HepG2 (cell line): ENCODE data around the gene LILRB5. TPM values are rescaled to one million over a fixed set of nuclear protein-coding genes. Genes with fewer than 3 reads are reported as not detected.

ENCODE experiments used
- CHD2 ChIP-seq: IDR thresholded peaks from 2 replicates; pipeline ENCODE4 v1.6.1; 2011; ENCODE audit warnings: low read depth, low read length, improper control_type of control experiment
- IRF2 ChIP-seq: IDR thresholded peaks from 2 replicates; pipeline ENCODE4 v1.6.1; 2018; ENCODE audit warnings: missing genetic modification reagents, missing compliant biosample characterization
- NCOR1 ChIP-seq: fragments of 200-600 bp; sonication (generic); IDR thresholded peaks from 2 replicates; pipeline ENCODE4 v1.7.0; 2017; ENCODE audit warnings: antibody characterized with exemption, low read length, borderline replicate concordance
- SETDB1 ChIP-seq: sonication (generic); formaldehyde crosslinking; IDR thresholded peaks from 2 replicates; pipeline ENCODE4 v1.5.1; 2020; ENCODE audit warnings: missing genetic modification reagents, mild to moderate bottlenecking, borderline replicate concordance
- TAF1 ChIP-seq: sonication (generic); formaldehyde crosslinking; IDR thresholded peaks from 2 replicates; pipeline ENCODE4 v1.4.0; 2020; ENCODE audit warnings: missing genetic modification reagents
- TGIF2 ChIP-seq: IDR thresholded peaks from 2 replicates; pipeline ENCODE4 v1.6.1; 2016; ENCODE audit warnings: control low read depth, missing compliant biosample characterization
- ZEB1 ChIP-seq: IDR thresholded peaks from 2 replicates; pipeline ENCODE4 v1.6.1; 2012; ENCODE audit warnings: mild to moderate bottlenecking, low read depth, inconsistent platforms; ENCODE audit not compliant: insufficient replicate concordance
- ZNF468 ChIP-seq: sonication (generic); formaldehyde crosslinking; IDR thresholded peaks from 2 replicates; pipeline ENCODE4 v1.8.0; 2022; ENCODE audit warnings: mild to moderate bottlenecking, moderate library complexity, missing genetic modification reagents
- ZNF558 ChIP-seq: sonication (generic); formaldehyde crosslinking; IDR thresholded peaks from 2 replicates; pipeline ENCODE4 v1.9.0; 2022; ENCODE audit warnings: mild to moderate bottlenecking, missing genetic modification reagents, borderline replicate concordance
- ZNF569 ChIP-seq: sonication (generic); formaldehyde crosslinking; IDR thresholded peaks from 2 replicates; pipeline ENCODE4 v1.5.0; 2020; ENCODE audit warnings: mild to moderate bottlenecking, missing genetic modification reagents, moderate library complexity, borderline replicate concordance
- ZNF749 ChIP-seq: sonication (generic); formaldehyde crosslinking; IDR thresholded peaks from 2 replicates; pipeline ENCODE4 v1.8.0; 2022; ENCODE audit warnings: mild to moderate bottlenecking, missing genetic modification reagents, moderate library complexity, borderline replicate concordance
- polyA plus RNA-seq, 8 experiments: library from polyadenylated mRNA; depleted of rRNA in 3 of 8; stranded (reverse) in 7 of 8; unstranded in 1 of 8; fragments of >200 nt; fragmentation: Illumina TruSeq in 4 of 8; extraction: Trizol in 4 of 8; gene quantifications; 2 replicates each; pipeline versions ENCODE4 v1.2.1 to v1.2.3, GENCODE V29; 2011 to 2016; ENCODE audit warnings: low read depth in 4 of 8, missing spikeins in 1 of 8, mixed read lengths in 1 of 8; ENCODE audit not compliant: insufficient read depth in 1 of 8
- total RNA-seq, 5 experiments: library from RNA; depleted of rRNA; stranded (reverse); fragments of >200 nt; fragmentation: Illumina TruSeq; extraction: Trizol; gene quantifications; 2 replicates each; pipeline ENCODE4 v1.2.3, GENCODE V29; 2016; ENCODE audit warnings: low read depth in 1 of 5
- TF ChIP-seq, protein P1 (sequence below): sonication (generic); formaldehyde crosslinking; IDR thresholded peaks from 2 replicates; pipeline ENCODE4 v1.8.1; 2023; ENCODE audit warnings: mild to moderate bottlenecking, missing genetic modification reagents
- TF ChIP-seq, protein P2 (sequence below): IDR thresholded peaks from 2 replicates; pipeline ENCODE4 v1.6.1; 2018; ENCODE audit warnings: missing genetic modification reagents, mild to moderate bottlenecking, missing compliant biosample characterization
- TF ChIP-seq, protein P3 (sequence below): IDR thresholded peaks from 2 replicates; pipeline ENCODE4 v1.6.1; 2016; ENCODE audit warnings: low read depth, missing genetic modification reagents, missing compliant biosample characterization
- TF ChIP-seq, protein P4 (sequence below): IDR thresholded peaks from 2 replicates; pipeline ENCODE4 v1.6.1; 2016; ENCODE audit warnings: low read depth, borderline replicate concordance
- TF ChIP-seq, protein P5 (sequence below): sonication (generic); formaldehyde crosslinking; IDR thresholded peaks from 2 replicates; pipeline ENCODE4 v1.4.0; 2020; ENCODE audit warnings: mild to moderate bottlenecking, missing genetic modification reagents
- TF ChIP-seq, protein P6 (sequence below): sonication (generic); formaldehyde crosslinking; IDR thresholded peaks from 2 replicates; pipeline ENCODE4 v1.4.0; 2020; ENCODE audit warnings: missing genetic modification reagents, borderline replicate concordance

Gene LILRB5
- total and polyA plus RNA-seq, 2 of the 13 experiments (the other 11 are each of a cell fraction or from before 2014, with no cell fraction given): not detected

DNA sequence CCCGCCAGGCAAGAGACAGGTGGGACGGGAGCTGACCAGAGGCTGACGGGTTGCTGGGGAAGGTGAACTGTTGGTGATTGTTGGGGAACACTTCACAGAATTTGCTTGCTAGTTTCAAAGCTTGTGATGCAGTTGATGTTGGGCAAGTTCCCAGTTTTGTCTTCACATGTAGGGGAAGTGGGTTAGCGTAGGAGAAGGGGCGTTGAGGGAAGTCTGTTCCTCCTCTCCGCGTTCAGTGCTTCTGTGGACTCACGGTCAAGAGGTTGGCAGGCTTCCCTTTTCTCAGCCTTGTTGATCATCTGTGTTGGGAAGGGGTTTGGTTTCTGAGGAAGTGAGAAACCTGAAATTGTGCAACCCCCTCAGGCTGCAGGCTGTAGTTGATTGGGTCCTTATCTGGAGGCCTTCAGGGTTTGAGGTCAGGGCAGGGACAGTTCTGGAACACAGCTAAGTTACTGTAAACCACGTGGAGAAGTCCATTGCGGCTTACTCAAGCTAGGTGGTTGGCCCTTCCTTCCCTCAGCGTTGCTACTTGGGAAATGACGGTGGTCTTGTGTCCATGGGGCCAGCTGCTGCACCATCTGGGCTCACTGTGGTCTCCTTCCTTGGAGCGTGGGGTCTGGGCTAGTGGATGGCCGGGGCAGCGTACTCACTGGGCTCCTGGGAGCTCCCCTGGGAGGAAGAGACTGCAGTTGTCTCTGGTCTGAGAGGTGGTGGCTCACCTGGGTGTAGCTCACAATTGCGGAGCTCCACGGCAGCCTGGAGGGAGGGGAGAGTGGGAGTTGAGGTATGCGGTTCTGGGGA is 48.9 kb downstream of the LILRB5 start (continued):
- TF ChIP-seq ZNF468 (CRISPR knock-in tag) (no peak), ZNF569 (CRISPR knock-in tag) (no peak), CHD2 (no peak), TGIF2 (CRISPR knock-in tag) (no peak), ZEB1 (no peak), IRF2 (0 out of 2 replicates have a peak, but pooled peaks have one; percentile 22), NCOR1 (no peak), ZNF749 (CRISPR knock-in tag) (0 out of 2 replicates have a peak, but pooled peaks have one; percentile 15), TAF1 (no peak), ZNF558 (CRISPR knock-in tag) (no peak), SETDB1 (no peak)
- TF ChIP-seq, protein P1, sequence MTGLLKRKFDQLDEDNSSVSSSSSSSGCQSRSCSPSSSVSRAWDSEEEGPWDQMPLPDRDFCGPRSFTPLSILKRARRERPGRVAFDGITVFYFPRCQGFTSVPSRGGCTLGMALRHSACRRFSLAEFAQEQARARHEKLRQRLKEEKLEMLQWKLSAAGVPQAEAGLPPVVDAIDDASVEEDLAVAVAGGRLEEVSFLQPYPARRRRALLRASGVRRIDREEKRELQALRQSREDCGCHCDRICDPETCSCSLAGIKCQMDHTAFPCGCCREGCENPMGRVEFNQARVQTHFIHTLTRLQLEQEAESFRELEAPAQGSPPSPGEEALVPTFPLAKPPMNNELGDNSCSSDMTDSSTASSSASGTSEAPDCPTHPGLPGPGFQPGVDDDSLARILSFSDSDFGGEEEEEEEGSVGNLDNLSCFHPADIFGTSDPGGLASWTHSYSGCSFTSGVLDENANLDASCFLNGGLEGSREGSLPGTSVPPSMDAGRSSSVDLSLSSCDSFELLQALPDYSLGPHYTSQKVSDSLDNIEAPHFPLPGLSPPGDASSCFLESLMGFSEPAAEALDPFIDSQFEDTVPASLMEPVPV (CRISPR knock-in tag): no peak
- TF ChIP-seq, protein P2, sequence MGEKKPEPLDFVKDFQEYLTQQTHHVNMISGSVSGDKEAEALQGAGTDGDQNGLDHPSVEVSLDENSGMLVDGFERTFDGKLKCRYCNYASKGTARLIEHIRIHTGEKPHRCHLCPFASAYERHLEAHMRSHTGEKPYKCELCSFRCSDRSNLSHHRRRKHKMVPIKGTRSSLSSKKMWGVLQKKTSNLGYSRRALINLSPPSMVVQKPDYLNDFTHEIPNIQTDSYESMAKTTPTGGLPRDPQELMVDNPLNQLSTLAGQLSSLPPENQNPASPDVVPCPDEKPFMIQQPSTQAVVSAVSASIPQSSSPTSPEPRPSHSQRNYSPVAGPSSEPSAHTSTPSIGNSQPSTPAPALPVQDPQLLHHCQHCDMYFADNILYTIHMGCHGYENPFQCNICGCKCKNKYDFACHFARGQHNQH (CRISPR knock-in tag): peak; percentile 39; the same call in 1 of the 2 replicates
- TF ChIP-seq, protein P3, sequence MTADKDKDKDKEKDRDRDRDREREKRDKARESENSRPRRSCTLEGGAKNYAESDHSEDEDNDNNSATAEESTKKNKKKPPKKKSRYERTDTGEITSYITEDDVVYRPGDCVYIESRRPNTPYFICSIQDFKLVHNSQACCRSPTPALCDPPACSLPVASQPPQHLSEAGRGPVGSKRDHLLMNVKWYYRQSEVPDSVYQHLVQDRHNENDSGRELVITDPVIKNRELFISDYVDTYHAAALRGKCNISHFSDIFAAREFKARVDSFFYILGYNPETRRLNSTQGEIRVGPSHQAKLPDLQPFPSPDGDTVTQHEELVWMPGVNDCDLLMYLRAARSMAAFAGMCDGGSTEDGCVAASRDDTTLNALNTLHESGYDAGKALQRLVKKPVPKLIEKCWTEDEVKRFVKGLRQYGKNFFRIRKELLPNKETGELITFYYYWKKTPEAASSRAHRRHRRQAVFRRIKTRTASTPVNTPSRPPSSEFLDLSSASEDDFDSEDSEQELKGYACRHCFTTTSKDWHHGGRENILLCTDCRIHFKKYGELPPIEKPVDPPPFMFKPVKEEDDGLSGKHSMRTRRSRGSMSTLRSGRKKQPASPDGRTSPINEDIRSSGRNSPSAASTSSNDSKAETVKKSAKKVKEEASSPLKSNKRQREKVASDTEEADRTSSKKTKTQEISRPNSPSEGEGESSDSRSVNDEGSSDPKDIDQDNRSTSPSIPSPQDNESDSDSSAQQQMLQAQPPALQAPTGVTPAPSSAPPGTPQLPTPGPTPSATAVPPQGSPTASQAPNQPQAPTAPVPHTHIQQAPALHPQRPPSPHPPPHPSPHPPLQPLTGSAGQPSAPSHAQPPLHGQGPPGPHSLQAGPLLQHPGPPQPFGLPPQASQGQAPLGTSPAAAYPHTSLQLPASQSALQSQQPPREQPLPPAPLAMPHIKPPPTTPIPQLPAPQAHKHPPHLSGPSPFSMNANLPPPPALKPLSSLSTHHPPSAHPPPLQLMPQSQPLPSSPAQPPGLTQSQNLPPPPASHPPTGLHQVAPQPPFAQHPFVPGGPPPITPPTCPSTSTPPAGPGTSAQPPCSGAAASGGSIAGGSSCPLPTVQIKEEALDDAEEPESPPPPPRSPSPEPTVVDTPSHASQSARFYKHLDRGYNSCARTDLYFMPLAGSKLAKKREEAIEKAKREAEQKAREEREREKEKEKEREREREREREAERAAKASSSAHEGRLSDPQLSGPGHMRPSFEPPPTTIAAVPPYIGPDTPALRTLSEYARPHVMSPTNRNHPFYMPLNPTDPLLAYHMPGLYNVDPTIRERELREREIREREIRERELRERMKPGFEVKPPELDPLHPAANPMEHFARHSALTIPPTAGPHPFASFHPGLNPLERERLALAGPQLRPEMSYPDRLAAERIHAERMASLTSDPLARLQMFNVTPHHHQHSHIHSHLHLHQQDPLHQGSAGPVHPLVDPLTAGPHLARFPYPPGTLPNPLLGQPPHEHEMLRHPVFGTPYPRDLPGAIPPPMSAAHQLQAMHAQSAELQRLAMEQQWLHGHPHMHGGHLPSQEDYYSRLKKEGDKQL (CRISPR knock-in tag): no peak
- TF ChIP-seq, protein P4, sequence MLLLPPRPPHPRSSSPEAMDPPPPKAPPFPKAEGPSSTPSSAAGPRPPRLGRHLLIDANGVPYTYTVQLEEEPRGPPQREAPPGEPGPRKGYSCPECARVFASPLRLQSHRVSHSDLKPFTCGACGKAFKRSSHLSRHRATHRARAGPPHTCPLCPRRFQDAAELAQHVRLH: peak; percentile 27; the same call in 1 of the 2 replicates
- TF ChIP-seq, protein P5, sequence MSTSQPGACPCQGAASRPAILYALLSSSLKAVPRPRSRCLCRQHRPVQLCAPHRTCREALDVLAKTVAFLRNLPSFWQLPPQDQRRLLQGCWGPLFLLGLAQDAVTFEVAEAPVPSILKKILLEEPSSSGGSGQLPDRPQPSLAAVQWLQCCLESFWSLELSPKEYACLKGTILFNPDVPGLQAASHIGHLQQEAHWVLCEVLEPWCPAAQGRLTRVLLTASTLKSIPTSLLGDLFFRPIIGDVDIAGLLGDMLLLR (CRISPR knock-in tag): no peak
- TF ChIP-seq, protein P6, sequence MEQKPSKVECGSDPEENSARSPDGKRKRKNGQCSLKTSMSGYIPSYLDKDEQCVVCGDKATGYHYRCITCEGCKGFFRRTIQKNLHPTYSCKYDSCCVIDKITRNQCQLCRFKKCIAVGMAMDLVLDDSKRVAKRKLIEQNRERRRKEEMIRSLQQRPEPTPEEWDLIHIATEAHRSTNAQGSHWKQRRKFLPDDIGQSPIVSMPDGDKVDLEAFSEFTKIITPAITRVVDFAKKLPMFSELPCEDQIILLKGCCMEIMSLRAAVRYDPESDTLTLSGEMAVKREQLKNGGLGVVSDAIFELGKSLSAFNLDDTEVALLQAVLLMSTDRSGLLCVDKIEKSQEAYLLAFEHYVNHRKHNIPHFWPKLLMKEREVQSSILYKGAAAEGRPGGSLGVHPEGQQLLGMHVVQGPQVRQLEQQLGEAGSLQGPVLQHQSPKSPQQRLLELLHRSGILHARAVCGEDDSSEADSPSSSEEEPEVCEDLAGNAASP (CRISPR knock-in tag): peak; percentile 63; the same call in 1 of the 2 replicates
